GM21786 (cell line): ENCODE data around the gene DSCAM.

Experiments used
- ATAC-seq: cut with Tn5 transposase; IDR thresholded peaks from one replicate; pipeline ENCODE4 v1.9.1; 2021; ENCODE audit not compliant: unreplicated experiment

Gene DSCAM

DNA sequence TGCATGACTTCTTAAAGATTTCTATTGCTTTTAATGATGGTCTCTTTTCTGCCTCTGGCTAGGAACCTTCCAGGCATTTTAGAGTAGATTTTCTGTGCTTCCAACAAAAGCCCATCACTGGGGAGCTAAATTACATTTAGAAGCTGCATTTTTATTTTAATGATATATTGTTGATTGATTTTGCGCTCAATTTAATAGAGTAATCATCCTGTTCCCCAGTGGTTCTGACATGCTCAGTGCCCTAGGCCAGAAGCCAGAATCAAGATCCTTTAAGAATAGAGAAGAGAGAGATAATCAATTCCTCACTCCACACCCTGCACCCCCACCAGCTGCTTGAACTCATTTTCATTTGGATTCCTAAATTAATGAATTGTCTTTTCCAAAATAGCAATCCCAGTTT, 881.9 kb downstream of the DSCAM start:
- ATAC-seq = no peak

DNA sequence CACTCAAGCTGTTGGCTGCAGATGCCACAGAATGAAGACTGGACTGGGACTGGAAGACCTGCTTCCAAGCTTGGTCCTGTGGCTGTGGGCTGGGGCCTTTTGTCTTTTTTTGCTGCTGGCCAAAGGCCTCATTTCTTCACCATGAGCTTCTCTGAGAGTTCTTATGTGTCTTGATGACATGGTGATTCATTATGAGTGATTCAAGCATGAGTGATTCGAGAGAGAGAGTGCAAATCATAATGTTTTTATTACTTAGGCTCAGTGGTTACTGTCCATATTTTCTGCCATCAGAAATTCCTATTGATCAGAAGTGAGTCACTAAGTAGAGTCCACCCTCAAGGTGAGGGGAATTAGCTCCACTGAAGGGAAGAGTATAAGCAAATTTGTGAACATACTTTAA, 885.7 kb downstream of the DSCAM start:
- no peak for ATAC-seq
